SU-DHL-6 (cell line): ENCODE measurements around the gene ADK.

Source experiments
- H2AFZ ChIP-seq: fragments of 200-600 bp; sonication (generic); 2 replicates; pipeline ENCODE4 v1.6.1; 2014; ENCODE audit warnings: low read depth, mild to moderate bottlenecking, moderate library complexity, mixed read lengths, antibody characterized with exemption, low read length; ENCODE audit not compliant: severe bottlenecking
- H3F3A ChIP-seq: fragments of 200-600 bp; shearing (Covaris generic); 2 replicates; pipeline ENCODE4 v1.6.0; 2016; ENCODE audit warnings: antibody characterized with exemption, mild to moderate bottlenecking; ENCODE audit not compliant: insufficient read depth
- H3K27ac ChIP-seq: fragments of 200-600 bp; sonication (generic); 2 replicates; pipeline ENCODE4 v1.5.1; 2016; ENCODE audit warnings: low read depth, mild to moderate bottlenecking, low read length, moderate library complexity, mixed read lengths
- H3K27me3 ChIP-seq: fragments of 200-600 bp; sonication (generic), shearing (Covaris generic); 2 replicates; pipeline ENCODE4 v1.6.0; 2014; ENCODE audit warnings: mild to moderate bottlenecking, low read length
- H3K36me3 ChIP-seq: fragments of 200-600 bp; sonication (generic); 2 replicates; pipeline ENCODE4 v1.6.1; 2014; ENCODE audit warnings: mild to moderate bottlenecking, low read length, mixed read lengths
- H3K4me2 ChIP-seq: fragments of 300-600, 200-600 bp; shearing (Covaris generic), sonication (generic); 2 replicates; pipeline ENCODE4 v1.6.0; 2014; ENCODE audit warnings: low read length, low read depth, mild to moderate bottlenecking; ENCODE audit not compliant: poor library complexity, severe bottlenecking
- H3K4me3 ChIP-seq: fragments of 200-600 bp; sonication (generic); 2 replicates; pipeline ENCODE4 v1.5.1; 2014; ENCODE audit warnings: antibody characterized with exemption, low read length, mild to moderate bottlenecking, mixed read lengths; ENCODE audit not compliant: insufficient read depth, poor library complexity, severe bottlenecking
- H3K79me2 ChIP-seq: fragments of 200-600 bp; sonication (generic); 2 replicates; pipeline ENCODE4 v1.6.1; 2014; ENCODE audit warnings: mild to moderate bottlenecking, low read length, moderate library complexity; ENCODE audit not compliant: insufficient read depth
- H3K9ac ChIP-seq: fragments of 200-600 bp; sonication (generic); 2 replicates; pipeline ENCODE4 v1.7.0; 2014; ENCODE audit warnings: mild to moderate bottlenecking, low read length
- H3K9me2 ChIP-seq: fragments of 200-600 bp; sonication (generic); replicated peaks from 2 replicates; pipeline ENCODE4 v1.6.1; 2014; ENCODE audit warnings: low read length; ENCODE audit not compliant: insufficient read depth
- H3K9me3 ChIP-seq: fragments of 200-600 bp; sonication (generic); 2 replicates; pipeline ENCODE4 v1.6.1; 2014; ENCODE audit warnings: low read length, mixed read lengths; ENCODE audit not compliant: insufficient read depth
- H4K20me1 ChIP-seq: fragments of 200-600 bp; sonication (generic); 2 replicates; pipeline ENCODE4 v1.6.1; 2014; ENCODE audit warnings: low read depth, mild to moderate bottlenecking, antibody characterized with exemption, low read length, moderate library complexity, mixed read lengths
- CTCF ChIP-seq: fragments of 200-600 bp; sonication (generic); IDR thresholded peaks from one replicate; pipeline ENCODE4 v1.5.1; 2017; ENCODE audit warnings: antibody characterized with exemption, mild to moderate bottlenecking, low read length, moderate library complexity; ENCODE audit not compliant: insufficient read depth, poor library complexity, severe bottlenecking
- EZH2phosphoT487 ChIP-seq: fragments of 200-600 bp; sonication (generic), shearing (Covaris generic); conservative IDR thresholded peaks from 2 replicates; pipeline ENCODE4 v1.6.1; 2018; ENCODE audit warnings: mild to moderate bottlenecking, antibody characterized with exemption, low read length, moderate library complexity, mixed read lengths

Gene ADK

GRCh38 chr10:74752371-74753040 lies 601.5 kb downstream of the ADK start:
- Histone ChIP-seq H3K27ac (no peak overlapping the region), H3K36me3 (no peaks in the 10 kb centered on the region), H3K27me3 (no peaks in the 10 kb centered on the region), H3K9ac (no peak overlapping the region), H3K9me2 (no peaks in the 10 kb centered on the region), H3K4me3 (no peak overlapping the region), H3F3A (no peaks in the 10 kb centered on the region), H4K20me1 (no peaks in the 10 kb centered on the region), H3K4me2 (no peak overlapping the region), H3K9me3 (no peaks in the 10 kb centered on the region), H3K79me2 (no peaks in the 10 kb centered on the region), H2AFZ (no peak overlapping the region)
- no peak for TF ChIP-seq EZH2phosphoT487
- no peak for TF ChIP-seq CTCF

GRCh38 chr10:74753442-74754211 lies 602.6 kb downstream of the ADK start:
- H3K79me2 ChIP-seq, result no peaks in the 10 kb centered on the region
- no peak overlapping the region for H2AFZ ChIP-seq
- no peak overlapping the region for H3K4me2 ChIP-seq
- no peak for TF ChIP-seq EZH2phosphoT487
- TF ChIP-seq CTCF, result no peak
- H3K4me3 ChIP-seq, result no peak overlapping the region
- H3K9ac ChIP-seq, result no peak overlapping the region
- no peaks in the 10 kb centered on the region for H3K36me3 ChIP-seq
- H3K27ac ChIP-seq, result no peak overlapping the region
- no peaks in the 10 kb centered on the region for H3K27me3 ChIP-seq
- H4K20me1 ChIP-seq, result no peaks in the 10 kb centered on the region
- no peaks in the 10 kb centered on the region for H3F3A ChIP-seq
- H3K9me3 ChIP-seq, result no peaks in the 10 kb centered on the region
- H3K9me2 ChIP-seq, result no peaks in the 10 kb centered on the region

- Histone ChIP-seq H3K9me2 (no peaks in the 10 kb centered on the region), H3K36me3 (no peaks in the 10 kb centered on the region), H3K4me2 (no peak overlapping the region), H3K27me3 (no peaks in the 10 kb centered on the region), H3K9ac (no peak overlapping the region), H3K4me3 (no peak overlapping the region), H4K20me1 (no peaks in the 10 kb centered on the region), H3K79me2 (no peaks in the 10 kb centered on the region), H3K9me3 (no peaks in the 10 kb centered on the region), H2AFZ (no peak overlapping the region), H3K27ac (no peak overlapping the region), H3F3A (no peaks in the 10 kb centered on the region)
- TF ChIP-seq CTCF, result no peak
- TF ChIP-seq EZH2phosphoT487, result no peak
Measured at GRCh38 chr10:74754381-74754821, 603.4 kb downstream of the ADK start.
